Measurements from ENCODE around the gene NPS. TPM values are rescaled to one million over a fixed set of nuclear protein-coding genes. Genes with fewer than 3 reads are reported as not detected.

The NPS gene
- polyA plus RNA-seq, 3 donors from 2014 or later = not detected

GRCh38 chr10:127535802-127536515 is 13.2 kb upstream of the NPS start:
- H3K4me1 Mint-ChIP-seq = no peaks in the 10 kb centered on the region
- H3K9me3 Mint-ChIP-seq = no peaks in the 10 kb centered on the region
- H3K27ac Mint-ChIP-seq = no peak overlapping the region
- H3K36me3 Mint-ChIP-seq = no peaks in the 10 kb centered on the region
- peak in 1 of 3 donors; percentile 9 for DNase-seq
- no peak overlapping the region for H3K4me3 Mint-ChIP-seq
- peaks cover 4 to 19% (median 5%) of the 10 kb centered on the region in 3 donors for H3K27me3 Mint-ChIP-seq (ENCODE audit: low read depth in 3 of 3)

- peaks cover 2 to 16% (median 3%) of the 10 kb centered on the region in 3 donors for H3K27me3 Mint-ChIP-seq (ENCODE audit: low read depth in 3 of 3)
- no peak overlapping the region for H3K27ac Mint-ChIP-seq
- DNase-seq = no peak
- H3K4me1 Mint-ChIP-seq = no peaks in the 10 kb centered on the region
- no peaks in the 10 kb centered on the region for H3K9me3 Mint-ChIP-seq
- no peak overlapping the region for H3K4me3 Mint-ChIP-seq
- no peaks in the 10 kb centered on the region for H3K36me3 Mint-ChIP-seq
Measured at GRCh38 chr10:127536972-127537760, 11.9 kb upstream of the NPS start.

- Mint-ChIP-seq H3K9me3 (no peaks in the 10 kb centered on the region), H3K36me3 (no peaks in the 10 kb centered on the region), H3K4me1 (no peaks in the 10 kb centered on the region), H3K4me3 (no peak overlapping the region), H3K27me3 (ENCODE audit: low read depth in 3 of 3) (peaks cover 2 to 16% (median 3%) of the 10 kb centered on the region in 3 donors), H3K27ac (no peak overlapping the region)
- no peak for DNase-seq
Measured at GRCh38 chr10:127537924-127538323, 11.2 kb upstream of the NPS start.

DNA sequence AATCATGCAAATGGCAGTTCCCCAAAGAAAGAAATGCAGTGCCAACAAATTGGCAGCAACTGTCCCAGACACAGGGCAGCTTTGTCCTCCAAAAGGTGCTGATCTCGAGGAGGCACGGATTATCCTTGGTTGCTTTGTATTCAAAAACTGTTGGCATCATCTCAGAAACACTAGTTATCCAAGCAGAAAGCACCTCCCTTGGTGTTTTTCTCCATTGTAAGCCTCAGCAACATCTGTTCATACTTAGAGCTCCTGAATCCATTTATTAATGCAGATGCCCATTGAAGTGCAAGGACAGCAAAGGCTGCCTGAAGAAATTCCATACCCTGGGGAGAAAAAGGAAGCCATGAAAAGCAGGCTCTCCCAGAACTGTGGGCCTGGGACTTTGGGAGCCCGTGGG is 1.1 kb upstream of the NPS start:
- Mint-ChIP-seq H3K4me1 (no peaks in the 10 kb centered on the region), H3K27ac (no peak overlapping the region), H3K4me3 (no peak overlapping the region), H3K36me3 (peaks cover 0 to 4% (median 0%) of the 10 kb centered on the region in 3 donors), H3K27me3 (ENCODE audit: low read depth in 3 of 3) (peaks cover 0 to 5% (median 4%) of the 10 kb centered on the region in 3 donors), H3K9me3 (peaks cover 6 to 35% (median 16%) of the 10 kb centered on the region in 6 donors)
- DNase-seq = no peak

DNA sequence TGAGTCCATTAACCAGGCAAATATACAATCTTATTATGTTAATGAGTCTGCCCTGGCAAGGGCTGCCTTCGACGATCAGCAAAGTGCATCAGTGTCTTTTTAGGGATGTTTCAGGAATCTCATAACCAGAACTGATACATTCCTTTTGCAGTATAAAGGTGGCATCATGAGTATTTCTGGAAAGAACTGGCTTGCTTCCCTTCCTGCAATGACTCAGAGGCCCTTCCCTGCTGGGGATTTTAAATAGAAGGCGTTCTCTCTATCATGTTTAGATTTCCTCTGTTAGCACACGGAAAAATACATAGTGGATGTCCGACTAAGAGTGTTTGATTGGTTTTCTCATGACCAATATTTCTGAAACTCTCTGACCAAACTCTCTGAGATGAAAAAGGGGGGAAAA is 1.8 kb downstream of the NPS start:
- DNase-seq = no peak
- Mint-ChIP-seq H3K4me3 (no peak overlapping the region), H3K36me3 (peaks cover 0 to 4% (median 0%) of the 10 kb centered on the region in 3 donors), H3K27me3 (ENCODE audit: low read depth in 3 of 3) (peaks cover 0 to 5% (median 2%) of the 10 kb centered on the region in 3 donors), H3K4me1 (no peaks in the 10 kb centered on the region), H3K9me3 (peaks cover 0 to 14% (median 10%) of the 10 kb centered on the region in 6 donors), H3K27ac (no peak overlapping the region)

- no peak for DNase-seq
- Mint-ChIP-seq H3K4me1 (no peaks in the 10 kb centered on the region), H3K4me3 (no peak overlapping the region), H3K36me3 (no peaks in the 10 kb centered on the region), H3K27me3 (ENCODE audit: low read depth in 3 of 3) (peaks cover 0 to 7% (median 0%) of the 10 kb centered on the region in 3 donors), H3K9me3 (no peaks in the 10 kb centered on the region), H3K27ac (no peak overlapping the region)
Measured at GRCh38 chr10:127552446-127552845, 3.3 kb downstream of the NPS start.

DNA sequence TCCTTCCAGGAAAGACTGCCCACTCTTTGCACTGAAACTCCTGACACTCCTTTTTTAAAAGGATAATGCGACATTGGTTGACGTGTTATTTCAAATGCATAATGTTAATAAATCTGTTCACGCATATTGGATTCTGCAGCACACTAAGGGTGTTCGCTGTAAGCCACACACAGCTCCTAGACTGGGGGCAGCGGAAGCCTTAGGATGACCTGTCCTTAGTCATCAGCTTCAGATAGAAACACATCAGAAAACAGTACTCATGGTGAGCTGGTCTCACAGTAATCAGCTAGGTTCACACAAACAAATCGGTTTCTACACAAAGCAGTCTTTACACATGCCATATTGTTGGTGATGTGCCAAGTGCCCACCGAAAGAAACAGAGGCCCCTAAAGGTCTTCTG is 4.3 kb downstream of the NPS start:
- Mint-ChIP-seq H3K9me3 (peaks cover 0 to 3% (median 0%) of the 10 kb centered on the region in 6 donors), H3K27ac (no peak overlapping the region), H3K4me1 (no peaks in the 10 kb centered on the region), H3K27me3 (ENCODE audit: low read depth in 3 of 3) (peaks cover 0 to 7% (median 0%) of the 10 kb centered on the region in 3 donors), H3K4me3 (no peak overlapping the region), H3K36me3 (no peaks in the 10 kb centered on the region)
- no peak for DNase-seq

DNA sequence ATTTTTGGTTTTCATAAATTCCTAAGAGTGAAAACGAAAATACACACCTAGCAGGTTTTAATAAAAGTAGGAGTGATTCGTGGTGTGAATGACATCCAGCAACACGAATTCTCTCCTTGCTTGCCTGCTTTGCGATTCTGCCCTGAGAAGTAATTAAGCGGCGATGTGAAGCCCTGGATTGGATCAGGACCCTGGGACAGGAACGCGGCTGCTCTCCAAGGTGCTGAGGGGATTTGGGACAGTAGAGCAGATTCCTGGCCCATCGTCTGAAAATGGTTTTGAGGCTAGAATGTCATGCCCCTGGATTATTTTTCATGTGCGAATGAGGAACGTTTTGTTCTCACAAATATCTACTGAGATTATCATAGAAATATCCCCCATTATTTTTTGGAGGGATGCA is 7.8 kb downstream of the NPS start:
- Mint-ChIP-seq H3K27ac (no peak overlapping the region), H3K9me3 (peaks cover 0 to 5% (median 0%) of the 10 kb centered on the region in 6 donors), H3K36me3 (no peaks in the 10 kb centered on the region), H3K4me3 (no peak overlapping the region), H3K27me3 (ENCODE audit: low read depth in 3 of 3) (peaks cover 0 to 12% (median 6%) of the 10 kb centered on the region in 3 donors), H3K4me1 (no peaks in the 10 kb centered on the region)
- no peak for DNase-seq

DNA sequence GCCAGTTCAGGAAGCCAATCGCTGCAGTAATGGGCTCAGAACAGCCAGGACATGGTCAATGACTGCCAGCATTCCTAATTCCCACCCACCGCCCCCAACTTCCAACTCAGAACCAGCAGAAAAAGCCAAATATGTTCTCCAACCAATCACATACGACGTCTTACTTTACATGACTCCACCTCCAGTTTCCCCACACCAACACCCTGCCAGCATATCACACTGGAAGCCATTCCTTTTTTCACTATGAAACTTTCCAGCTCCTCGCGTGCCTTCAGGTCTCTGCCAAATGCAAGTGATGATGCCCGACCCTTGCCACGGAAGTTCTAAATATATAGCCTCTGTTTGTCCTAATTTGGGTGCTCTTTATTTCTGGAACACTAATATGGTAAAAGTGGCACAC is 12.5 kb downstream of the NPS start:
- H3K4me1 Mint-ChIP-seq = no peaks in the 10 kb centered on the region
- no peak for DNase-seq
- H3K27ac Mint-ChIP-seq = no peak overlapping the region
- H3K27me3 Mint-ChIP-seq (ENCODE audit: low read depth in 3 of 3) = peaks cover 0 to 21% (median 11%) of the 10 kb centered on the region in 3 donors
- H3K4me3 Mint-ChIP-seq = no peak overlapping the region
- peaks cover 0 to 5% (median 0%) of the 10 kb centered on the region in 6 donors for H3K9me3 Mint-ChIP-seq
- no peaks in the 10 kb centered on the region for H3K36me3 Mint-ChIP-seq

GRCh38 chr10:127563718-127564553 is 14.8 kb downstream of the NPS start:
- Mint-ChIP-seq H3K4me1 (no peaks in the 10 kb centered on the region), H3K27me3 (ENCODE audit: low read depth in 3 of 3) (peaks cover 0 to 19% (median 11%) of the 10 kb centered on the region in 3 donors), H3K27ac (no peak overlapping the region), H3K4me3 (no peak overlapping the region), H3K36me3 (no peaks in the 10 kb centered on the region), H3K9me3 (peaks cover 0 to 1% (median 0%) of the 10 kb centered on the region in 6 donors)
- no peak for DNase-seq

DNA sequence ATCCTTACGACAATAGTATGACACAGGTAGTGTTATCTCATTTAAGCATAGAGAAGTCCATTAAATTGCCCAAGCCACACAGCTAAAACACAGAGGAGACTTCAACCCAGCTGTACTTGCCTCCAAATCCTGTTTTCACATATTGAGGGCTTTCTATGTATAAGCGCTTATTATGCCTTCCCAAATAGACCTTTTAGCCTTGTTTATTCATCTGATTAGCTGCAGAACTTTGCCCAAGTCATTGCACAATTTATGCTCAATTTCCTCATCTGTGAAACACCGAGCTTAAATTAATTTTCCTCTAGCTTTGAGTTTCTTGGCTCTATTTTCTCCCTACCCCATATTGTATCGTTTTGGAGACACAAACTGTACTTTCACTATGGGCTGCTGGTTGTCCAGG is 15.5 kb downstream of the NPS start:
- H3K36me3 Mint-ChIP-seq = no peaks in the 10 kb centered on the region
- no peak overlapping the region for H3K4me3 Mint-ChIP-seq
- H3K9me3 Mint-ChIP-seq = no peaks in the 10 kb centered on the region
- peaks cover 0 to 22% (median 11%) of the 10 kb centered on the region in 3 donors for H3K27me3 Mint-ChIP-seq (ENCODE audit: low read depth in 3 of 3)
- H3K27ac Mint-ChIP-seq = no peak overlapping the region
- no peak for DNase-seq
- H3K4me1 Mint-ChIP-seq = no peaks in the 10 kb centered on the region

GRCh38 chr10:127565583-127565982 is 16.5 kb downstream of the NPS start:
- H3K4me1 Mint-ChIP-seq = no peaks in the 10 kb centered on the region
- no peaks in the 10 kb centered on the region for H3K36me3 Mint-ChIP-seq
- no peaks in the 10 kb centered on the region for H3K9me3 Mint-ChIP-seq
- H3K27me3 Mint-ChIP-seq (ENCODE audit: low read depth in 3 of 3) = peaks cover 0 to 23% (median 11%) of the 10 kb centered on the region in 3 donors
- no peak overlapping the region for H3K27ac Mint-ChIP-seq
- H3K4me3 Mint-ChIP-seq = no peak overlapping the region
- no peak for DNase-seq

- no peak for DNase-seq
- Mint-ChIP-seq H3K36me3 (no peaks in the 10 kb centered on the region), H3K4me1 (no peaks in the 10 kb centered on the region), H3K9me3 (peaks cover 0 to 11% (median 0%) of the 10 kb centered on the region in 6 donors), H3K27me3 (ENCODE audit: low read depth in 3 of 3) (peaks cover 0 to 17% (median 5%) of the 10 kb centered on the region in 3 donors), H3K4me3 (no peak overlapping the region), H3K27ac (no peak overlapping the region)
Measured at GRCh38 chr10:127569210-127569609, 20.1 kb downstream of the NPS start.
